A673 (cell line): ENCODE results near the gene GPD2.

Source experiments
- EZH2 ChIP-seq: fragments of 200-600 bp; sonication (generic); IDR thresholded peaks from 2 replicates; pipeline ENCODE4 v1.6.1; 2017; ENCODE audit warnings: borderline replicate concordance, low read depth, mild to moderate bottlenecking, mixed read lengths, antibody characterized with exemption, low read length; ENCODE audit not compliant: poor library complexity, severe bottlenecking
- TF ChIP-seq, protein P1 (sequence below): fragments of 300-800, 200-600 bp; sonication (generic); conservative IDR thresholded peaks from 2 replicates; pipeline ENCODE4 v1.5.1; 2017; ENCODE audit warnings: low read depth, mild to moderate bottlenecking, antibody characterized with exemption, low read length, moderate library complexity, mixed read lengths

DNA sequence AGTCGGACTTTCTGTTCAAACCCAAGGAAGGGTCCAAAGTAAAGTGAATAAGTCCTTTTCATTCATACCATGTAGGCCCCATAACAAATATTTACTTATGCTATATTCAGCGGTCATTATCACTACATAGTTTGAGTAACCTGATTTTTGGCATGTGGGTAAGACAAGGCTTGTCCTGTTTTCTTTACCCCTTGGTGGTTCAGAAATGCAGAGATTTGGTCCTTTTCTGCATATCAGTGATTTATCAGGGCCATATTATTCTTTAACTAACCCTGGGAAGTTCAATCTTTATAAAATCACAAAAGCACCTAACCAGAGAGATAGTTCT lies 157.4 kb downstream of the GPD2 start:
- TF ChIP-seq, protein P1, sequence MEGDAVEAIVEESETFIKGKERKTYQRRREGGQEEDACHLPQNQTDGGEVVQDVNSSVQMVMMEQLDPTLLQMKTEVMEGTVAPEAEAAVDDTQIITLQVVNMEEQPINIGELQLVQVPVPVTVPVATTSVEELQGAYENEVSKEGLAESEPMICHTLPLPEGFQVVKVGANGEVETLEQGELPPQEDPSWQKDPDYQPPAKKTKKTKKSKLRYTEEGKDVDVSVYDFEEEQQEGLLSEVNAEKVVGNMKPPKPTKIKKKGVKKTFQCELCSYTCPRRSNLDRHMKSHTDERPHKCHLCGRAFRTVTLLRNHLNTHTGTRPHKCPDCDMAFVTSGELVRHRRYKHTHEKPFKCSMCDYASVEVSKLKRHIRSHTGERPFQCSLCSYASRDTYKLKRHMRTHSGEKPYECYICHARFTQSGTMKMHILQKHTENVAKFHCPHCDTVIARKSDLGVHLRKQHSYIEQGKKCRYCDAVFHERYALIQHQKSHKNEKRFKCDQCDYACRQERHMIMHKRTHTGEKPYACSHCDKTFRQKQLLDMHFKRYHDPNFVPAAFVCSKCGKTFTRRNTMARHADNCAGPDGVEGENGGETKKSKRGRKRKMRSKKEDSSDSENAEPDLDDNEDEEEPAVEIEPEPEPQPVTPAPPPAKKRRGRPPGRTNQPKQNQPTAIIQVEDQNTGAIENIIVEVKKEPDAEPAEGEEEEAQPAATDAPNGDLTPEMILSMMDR = no peak
- no peak for TF ChIP-seq EZH2
